Ramos (cell line): ENCODE data around the gene TAS2R19.

Source experiments
- in situ Hi-C: fragments of 300-500 bp; cut with MboI; formaldehyde crosslinking; loops from one replicate; pipeline ENCODE4 v1.14.3; 2022; ENCODE audit warnings: low sequenced_read_pairs; ENCODE audit not compliant: unreplicated experiment

Gene TAS2R19

GRCh38 chr12:10998204-10998603 lies 24.2 kb downstream of the TAS2R19 start, which contains the start of gene TAS2R20:
TAS2R20 (minus strand) TSS chr12:10998304; CDS start chr12:10997875, 429 bp downstream.
- in situ Hi-C loops, result no loop called here

- in situ Hi-C loops, result no loop called here
These were observed 28.1 kb downstream of the TAS2R19 start for GRCh38 chr12:10994307-10994706.

DNA sequence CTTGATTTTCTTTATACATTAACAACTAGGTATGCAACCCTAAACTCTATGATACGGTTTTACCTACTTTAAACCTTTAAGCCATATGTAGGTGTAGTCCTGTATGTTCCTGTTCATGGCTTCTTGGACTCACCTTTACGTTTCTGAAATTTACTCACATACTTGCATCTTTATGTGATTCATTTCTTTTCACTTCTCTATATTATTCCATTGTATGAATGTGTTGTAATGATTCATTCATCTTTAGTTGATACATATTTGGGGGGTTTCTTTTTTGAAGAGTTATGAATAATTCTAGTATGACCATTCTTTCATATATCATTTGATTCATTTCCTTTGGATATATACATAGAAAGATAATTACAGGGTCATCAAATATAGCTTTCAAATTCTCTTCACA lies 33.3 kb downstream of the TAS2R19 start:
- in situ Hi-C loops, result no loop called here

DNA sequence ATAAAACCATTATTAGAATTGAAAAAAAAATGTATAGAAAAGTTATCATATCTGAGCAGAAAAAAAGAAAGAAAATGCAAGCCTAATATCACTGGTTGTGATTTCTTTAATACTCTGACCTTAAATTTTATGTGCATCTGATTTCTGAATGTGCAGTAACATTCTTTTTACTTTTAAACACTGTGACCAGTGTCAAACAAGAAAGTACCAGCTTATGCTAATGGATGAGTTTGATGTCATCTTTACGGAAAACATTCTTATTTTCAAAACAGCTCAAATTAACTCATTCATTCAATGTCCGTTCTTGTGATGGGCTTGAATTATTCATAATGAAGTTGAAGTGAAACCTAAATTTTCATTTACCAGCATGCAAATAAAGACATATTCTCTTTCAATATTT lies 35.6 kb downstream of the TAS2R19 start, which contains the start of gene TAS2R50:
Gene TAS2R50, minus strand, starts transcription at position 101 of the 400 bp plus-strand sequence. Its CDS starts 52 bp downstream, at position 49.
- in situ Hi-C loops, result no loop called here

DNA sequence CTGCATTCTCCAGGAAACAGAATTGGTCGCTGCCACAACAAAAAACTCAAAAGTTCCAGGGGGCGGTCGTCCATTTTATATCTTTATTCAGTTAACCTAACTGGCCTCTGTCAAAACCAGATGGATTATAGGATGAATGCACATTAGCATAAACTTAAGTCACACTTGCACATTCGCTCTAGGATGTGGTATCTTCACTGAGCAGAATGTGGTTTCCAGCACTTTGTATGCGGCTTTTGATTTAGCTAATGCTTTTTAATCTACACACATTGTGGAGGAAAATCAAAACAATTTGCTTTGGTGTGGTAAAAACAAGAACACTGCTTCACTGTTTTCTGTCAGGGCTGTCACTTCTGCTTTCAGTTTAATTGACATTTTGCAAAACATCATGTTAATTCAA lies 40.2 kb downstream of the TAS2R19 start:
- in situ Hi-C loops, result no loop called here

GRCh38 chr12:10974965-10975364 lies 47.5 kb downstream of the TAS2R19 start:
- in situ Hi-C loops, result no loop called here
